Ovary (tissue), 3 donors: ENCODE measurements around the gene LEMD3.

Experiments used
- EP300 ChIP-seq: sonication (generic); formaldehyde crosslinking; IDR thresholded peaks from one replicate; pipeline ENCODE4 v1.6.1; 2017; ENCODE audit warnings: antibody characterized with exemption
- POLR2A ChIP-seq: fragments of 450-650 bp; IDR thresholded peaks from one replicate; pipeline ENCODE4 v1.6.1; 2017; ENCODE audit warnings: antibody characterized with exemption, mild to moderate bottlenecking, moderate library complexity
- TF ChIP-seq, protein P1 (sequence below), 3 donors: fragments of 450-650 bp in 2 of 3; fragments of 200-600 bp in 1 of 3; IDR thresholded peaks; one replicate each; pipeline versions ENCODE4 v1.5.1 to v1.8.0; 2016 to 2022; ENCODE audit warnings: antibody characterized with exemption in 3 of 3, mild to moderate bottlenecking in 1 of 3
- donor health status: DM: no; HTN: no; CAD: no.

DNA sequence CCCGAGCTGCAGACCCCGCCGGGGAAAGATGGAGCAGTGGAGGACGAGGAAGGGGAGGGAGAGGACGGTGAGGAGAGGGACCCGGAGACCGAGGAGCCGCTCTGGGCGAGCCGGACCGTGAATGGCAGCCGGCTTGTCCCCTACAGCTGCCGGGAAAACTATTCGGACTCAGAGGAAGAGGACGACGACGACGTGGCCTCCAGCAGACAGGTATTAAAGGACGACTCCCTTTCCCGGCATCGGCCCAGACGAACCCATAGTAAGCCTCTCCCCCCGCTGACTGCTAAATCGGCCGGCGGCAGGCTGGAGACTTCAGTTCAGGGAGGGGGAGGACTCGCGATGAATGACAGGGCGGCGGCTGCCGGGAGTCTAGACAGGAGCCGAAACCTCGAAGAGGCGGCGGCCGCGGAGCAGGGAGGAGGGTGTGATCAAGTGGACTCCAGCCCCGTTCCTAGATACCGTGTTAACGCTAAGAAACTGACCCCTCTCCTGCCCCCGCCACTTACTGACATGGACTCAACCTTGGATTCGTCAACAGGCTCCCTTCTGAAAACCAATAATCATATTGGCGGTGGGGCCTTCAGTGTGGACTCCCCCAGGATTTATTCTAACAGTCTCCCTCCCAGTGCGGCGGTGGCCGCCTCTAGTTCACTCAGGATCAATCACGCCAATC lies 962 bp downstream of the LEMD3 start:
- TF ChIP-seq, protein P1, sequence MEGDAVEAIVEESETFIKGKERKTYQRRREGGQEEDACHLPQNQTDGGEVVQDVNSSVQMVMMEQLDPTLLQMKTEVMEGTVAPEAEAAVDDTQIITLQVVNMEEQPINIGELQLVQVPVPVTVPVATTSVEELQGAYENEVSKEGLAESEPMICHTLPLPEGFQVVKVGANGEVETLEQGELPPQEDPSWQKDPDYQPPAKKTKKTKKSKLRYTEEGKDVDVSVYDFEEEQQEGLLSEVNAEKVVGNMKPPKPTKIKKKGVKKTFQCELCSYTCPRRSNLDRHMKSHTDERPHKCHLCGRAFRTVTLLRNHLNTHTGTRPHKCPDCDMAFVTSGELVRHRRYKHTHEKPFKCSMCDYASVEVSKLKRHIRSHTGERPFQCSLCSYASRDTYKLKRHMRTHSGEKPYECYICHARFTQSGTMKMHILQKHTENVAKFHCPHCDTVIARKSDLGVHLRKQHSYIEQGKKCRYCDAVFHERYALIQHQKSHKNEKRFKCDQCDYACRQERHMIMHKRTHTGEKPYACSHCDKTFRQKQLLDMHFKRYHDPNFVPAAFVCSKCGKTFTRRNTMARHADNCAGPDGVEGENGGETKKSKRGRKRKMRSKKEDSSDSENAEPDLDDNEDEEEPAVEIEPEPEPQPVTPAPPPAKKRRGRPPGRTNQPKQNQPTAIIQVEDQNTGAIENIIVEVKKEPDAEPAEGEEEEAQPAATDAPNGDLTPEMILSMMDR (IDR thresholded peaks at IDR 0.05) = no peak
- TF ChIP-seq POLR2A (no peak), EP300 (no peak)
